Measurements from ENCODE around the gene LGR4. TPM values are rescaled to one million over a fixed set of nuclear protein-coding genes. Genes with fewer than 3 reads are reported as not detected.

LGR4 gene
- total and polyA plus RNA-seq, 9 of the 15 experiments (the other 6 are each of a cell fraction or from before 2014, with no cell fraction given) = 0.94 to 10.1 (median 5.8) TPM

GRCh38 chr11:27420722-27421572 lies 51.6 kb downstream of the LGR4 start (continued):
- TF ChIP-seq SIN3A (IDR thresholded peaks at IDR 0.05; ENCODE audit: borderline replicate concordance in 2 of 2, control insufficient read depth in 1 of 2, low read depth in 2 of 2, low read length in 2 of 2) (no peak), HDAC8 (tag; IDR thresholded peaks at IDR 0.05) (no peak), NELFE (IDR thresholded peaks at IDR 0.05; ENCODE audit: insufficient read depth, insufficient read length) (no peak), LCOR (CRISPR knock-in tag; IDR thresholded peaks at IDR 0.05) (peak; percentile 46; the same call in 1 of the 2 replicates), HEY1 (CRISPR knock-in tag; IDR thresholded peaks at IDR 0.05; ENCODE audit: borderline replicate concordance) (no peak), ILF3 (IDR thresholded peaks at IDR 0.05; ENCODE audit: borderline replicate concordance) (no peak; the same call in 1 of the 2 replicates), SRSF7 (optimal IDR thresholded peaks at IDR 0.05; ENCODE audit: low read depth, low read length) (no peak), CGGBP1 (CRISPR knock-in tag; IDR thresholded peaks at IDR 0.05) (no peak), HMBOX1 (IDR thresholded peaks at IDR 0.05) (no peak), GATAD2A (IDR thresholded peaks at IDR 0.05) (peak; percentile 79; the same call in 1 of the 2 replicates), CUX1 (CRISPR knock-in tag; IDR thresholded peaks at IDR 0.05) (0 out of 2 replicates have a peak, but pooled peaks have one; percentile 16), ZNF224 (CRISPR knock-in tag; IDR thresholded peaks at IDR 0.05) (no peak), PKNOX1 (IDR thresholded peaks at IDR 0.05) (peak; percentile 91), CHD1 (IDR thresholded peaks at IDR 0.05; ENCODE audit: low read length) (no peak), MXI1 (IDR thresholded peaks at IDR 0.05; ENCODE audit: low read depth, low read length) (0 out of 2 replicates have a peak, but pooled peaks have one; percentile 42)
